HG03175 (cell line): Measurements from ENCODE around the gene SLC18A3.

Source experiments
- ATAC-seq: cut with Tn5 transposase; IDR thresholded peaks from one replicate; pipeline ENCODE4 v1.9.1; 2021; ENCODE audit warnings: mild to moderate bottlenecking, moderate library complexity; ENCODE audit not compliant: unreplicated experiment

Gene SLC18A3

GRCh38 chr10:49625411-49625810 lies 15.3 kb downstream of the SLC18A3 start:
- ATAC-seq: no peak

GRCh38 chr10:49627038-49627437 lies 16.9 kb downstream of the SLC18A3 start:
- no peak for ATAC-seq

- ATAC-seq: no peak
Measured at GRCh38 chr10:49627644-49628247, 17.6 kb downstream of the SLC18A3 start.

- no peak for ATAC-seq
Measured at GRCh38 chr10:49628599-49628998, 18.5 kb downstream of the SLC18A3 start.

- ATAC-seq: no peak
Measured at GRCh38 chr10:49629431-49629881, 19.3 kb downstream of the SLC18A3 start.

GRCh38 chr10:49631975-49632374 lies 21.9 kb downstream of the SLC18A3 start:
- no peak for ATAC-seq

- ATAC-seq: no peak
Measured at GRCh38 chr10:49632406-49633317, 22.6 kb downstream of the SLC18A3 start.

GRCh38 chr10:49633327-49634068 lies 23.4 kb downstream of the SLC18A3 start:
- no peak for ATAC-seq

- ATAC-seq: no peak
Measured at GRCh38 chr10:49634069-49634660, 24.1 kb downstream of the SLC18A3 start.

- no peak for ATAC-seq
Measured at GRCh38 chr10:49642311-49642710, 32.2 kb downstream of the SLC18A3 start.

- no peak for ATAC-seq
Measured at GRCh38 chr10:49643241-49644034, 33.3 kb downstream of the SLC18A3 start.

GRCh38 chr10:49644035-49644646 lies 34.0 kb downstream of the SLC18A3 start:
- ATAC-seq: no peak

- no peak for ATAC-seq
Measured at GRCh38 chr10:49645417-49645816, 35.3 kb downstream of the SLC18A3 start.

- ATAC-seq: no peak
Measured at GRCh38 chr10:49645871-49646870, 36.1 kb downstream of the SLC18A3 start.

GRCh38 chr10:49647554-49647953 lies 37.4 kb downstream of the SLC18A3 start:
- no peak for ATAC-seq

- no peak for ATAC-seq
Measured at GRCh38 chr10:49647985-49648795, 38.1 kb downstream of the SLC18A3 start.

GRCh38 chr10:49649294-49649693 lies 39.2 kb downstream of the SLC18A3 start:
- no peak for ATAC-seq
